Mesenchymal stem cell (in vitro differentiated cells and primary cell): Measurements from ENCODE around the gene KIAA0408. TPM values are rescaled to one million over a fixed set of nuclear protein-coding genes. Genes with fewer than 3 reads are reported as not detected.
A peak's percentile ranks its signal among the peaks of the same experiment; 100 is the strongest.

Source experiments
- DNase-seq: peaks from one replicate; pipeline ENCODE4 v3.0.0-alpha.2; 2013
- H2AFZ ChIP-seq: one replicate; pipeline ENCODE4 v1.6.1; 2013; ENCODE audit warnings: low read depth, mild to moderate bottlenecking, control low read depth, inconsistent platforms, low read length, moderate library complexity
- H2AK5ac ChIP-seq: 2 replicates; pipeline ENCODE4 v1.6.1; 2013; ENCODE audit warnings: low read length, moderate library complexity, mild to moderate bottlenecking, inconsistent platforms; ENCODE audit not compliant: severe bottlenecking
- H2BK120ac ChIP-seq: one replicate; pipeline ENCODE4 v1.6.1; 2013; ENCODE audit warnings: low read depth, mild to moderate bottlenecking, inconsistent platforms, low read length, moderate library complexity
- H2BK12ac ChIP-seq, 2 experiments: one replicate each; pipeline ENCODE4 v1.6.1; 2013; ENCODE audit warnings: inconsistent platforms in 2 of 2, low read length in 2 of 2, mild to moderate bottlenecking in 2 of 2, moderate library complexity in 2 of 2, control low read depth in 1 of 2
- H2BK15ac ChIP-seq: one replicate; pipeline ENCODE4 v1.6.1; 2013; ENCODE audit warnings: mild to moderate bottlenecking, low read depth, inconsistent platforms; ENCODE audit not compliant: poor library complexity, severe bottlenecking
- H2BK5ac ChIP-seq: 2 replicates; pipeline ENCODE4 v1.6.1; 2013; ENCODE audit warnings: low read depth, mild to moderate bottlenecking, low read length, control low read depth, inconsistent platforms; ENCODE audit not compliant: poor library complexity, severe bottlenecking
- H3K14ac ChIP-seq, 2 experiments: one replicate each; pipeline ENCODE4 v1.6.1; 2013; ENCODE audit warnings: inconsistent platforms in 2 of 2, low read length in 2 of 2, control low read depth in 1 of 2, mild to moderate bottlenecking in 1 of 2, moderate library complexity in 1 of 2
- H3K18ac ChIP-seq, 2 experiments: one replicate each; pipeline ENCODE4 v1.6.1; 2013; ENCODE audit warnings: inconsistent platforms in 2 of 2, low read length in 2 of 2, control low read depth in 1 of 2, low read depth in 1 of 2, mild to moderate bottlenecking in 1 of 2
- H3K23ac ChIP-seq, 2 experiments: one replicate each; pipeline ENCODE4 v1.6.1; 2013; ENCODE audit warnings: inconsistent platforms in 2 of 2, low read length in 2 of 2, mild to moderate bottlenecking in 2 of 2, moderate library complexity in 2 of 2, control low read depth in 1 of 2
- H3K27ac ChIP-seq: 2 replicates; pipeline ENCODE4 v1.5.1; 2013; ENCODE audit warnings: mild to moderate bottlenecking, moderate library complexity, low read length, control low read depth, inconsistent platforms; ENCODE audit not compliant: poor library complexity, severe bottlenecking
- H3K27me3 ChIP-seq, 2 experiments: 2 replicates each; pipeline versions ENCODE4 v1.6.1 to v1.7.0; 2013; ENCODE audit warnings: low read length in 2 of 2, mild to moderate bottlenecking in 2 of 2, moderate library complexity in 2 of 2, control low read depth in 1 of 2, inconsistent platforms in 1 of 2; ENCODE audit not compliant: control insufficient read depth in 1 of 2, insufficient read depth in 1 of 2
- H3K36me3 ChIP-seq, 2 experiments: 2 replicates each; pipeline versions ENCODE4 v1.6.1 to v1.7.0; 2013; ENCODE audit warnings: low read length in 2 of 2, control low read depth in 1 of 2, inconsistent platforms in 1 of 2, low read depth in 1 of 2, mild to moderate bottlenecking in 1 of 2; ENCODE audit not compliant: insufficient read depth in 2 of 2, control insufficient read depth in 1 of 2
- H3K4ac ChIP-seq, 2 experiments: one replicate each; pipeline ENCODE4 v1.6.1; 2013; ENCODE audit warnings: inconsistent platforms in 2 of 2, low read length in 2 of 2, mild to moderate bottlenecking in 2 of 2, moderate library complexity in 2 of 2, control low read depth in 1 of 2, low read depth in 1 of 2
- H3K4me1 ChIP-seq: 2 replicates; pipeline ENCODE4 v1.6.1; 2013; ENCODE audit warnings: low read depth, low read length, control low read depth; ENCODE audit not compliant: control insufficient read depth, insufficient read depth
- H3K4me2 ChIP-seq: 2 replicates; pipeline ENCODE4 v1.6.1; 2013; ENCODE audit warnings: low read length, mild to moderate bottlenecking, inconsistent platforms; ENCODE audit not compliant: poor library complexity, severe bottlenecking
- H3K4me3 ChIP-seq, 2 experiments: 2 replicates each; pipeline versions ENCODE4 v1.5.1 to v1.7.0; 2013; ENCODE audit warnings: low read length in 2 of 2, mild to moderate bottlenecking in 2 of 2, control low read depth in 1 of 2, low read depth in 1 of 2; ENCODE audit not compliant: insufficient read depth in 1 of 2
- H3K79me1 ChIP-seq: replicated peaks from 2 replicates; pipeline ENCODE4 v1.6.1; 2013; ENCODE audit warnings: mild to moderate bottlenecking, control low read depth, low read length, inconsistent platforms; ENCODE audit not compliant: poor library complexity, severe bottlenecking
- H3K9ac ChIP-seq: 2 replicates; pipeline ENCODE4 v1.7.0; 2013; ENCODE audit warnings: mild to moderate bottlenecking, low read length, moderate library complexity
- H3K9me3 ChIP-seq: 2 replicates; pipeline ENCODE4 v1.7.0; 2013; ENCODE audit warnings: mild to moderate bottlenecking, low read length; ENCODE audit not compliant: control insufficient read depth
- H4K8ac ChIP-seq: one replicate; pipeline ENCODE4 v1.6.1; 2013; ENCODE audit warnings: inconsistent platforms, mild to moderate bottlenecking, low read length, moderate library complexity
- H4K91ac ChIP-seq: one replicate; pipeline ENCODE4 v1.6.1; 2013; ENCODE audit warnings: mild to moderate bottlenecking, low read length, inconsistent platforms
- WGBS: methylation state at CpG from one replicate; pipeline ENCODE4 v1.1.7; 2013; ENCODE audit warnings: mixed read lengths; 5-methylcytosine and 5-hydroxymethylcytosine counted together
- polyA plus RNA-seq, 2 experiments: library from polyadenylated mRNA; stranded (reverse); fragments of 200-250 nt; gene quantifications; one replicate each; pipeline ENCODE4 v1.2.3, GENCODE V29; 2013

The KIAA0408 gene
- polyA plus RNA-seq (2013, experiment 1 of 2) = 1.9 TPM
- polyA plus RNA-seq (2013, experiment 2 of 2) = 1.9 TPM

GRCh38 chr6:127459231-127459641 lies at the start of gene KIAA0408:
Gene KIAA0408, minus strand, starts transcription at chr6:127459389. Its CDS starts 5,408 bp downstream, at chr6:127453981.
- Histone ChIP-seq H3K27me3 (no peaks in the 10 kb centered on the region), H3K14ac (no peak within 1 kb of the TSS), H3K23ac (no peak within 1 kb of the TSS), H4K91ac (no peak within 1 kb of the TSS), H2BK5ac (no peak within 1 kb of the TSS), H3K4me1 (no peaks in the 10 kb centered on the region), H3K9ac (peak within 1 kb of the TSS; percentile 72), H3K4me2 (no peak within 1 kb of the TSS), H3K79me1 (peaks cover 12% of the 10 kb centered on the region), H3K18ac (peak within 1 kb of the TSS in 1 of 2 experiments; percentile 43), H3K36me3 (peaks cover 0 to 3% of the 10 kb centered on the region in 2 experiments), H2AFZ (no peak within 1 kb of the TSS), H3K27ac (no peak within 1 kb of the TSS), H4K8ac (no peak within 1 kb of the TSS), H2BK15ac (no peak within 1 kb of the TSS), H3K4me3 (peak within 1 kb of the TSS in 1 of 2 experiments; percentile 50), H2BK12ac (no peak within 1 kb of the TSS), H3K9me3 (no peaks in the 10 kb centered on the region), H2BK120ac (no peak within 1 kb of the TSS), H3K4ac (no peak within 1 kb of the TSS), H2AK5ac (no peak within 1 kb of the TSS)
- DNase-seq = peak; percentile 86
- WGBS = 16% methylated on average over 4 of the region's 4 CpGs

- no peak overlapping the region for H2BK12ac ChIP-seq
- no peak overlapping the region for H3K9ac ChIP-seq
- no peak overlapping the region for H3K4me2 ChIP-seq
- H2AK5ac ChIP-seq = no peak overlapping the region
- H3K79me1 ChIP-seq = peaks cover 26% of the 10 kb centered on the region
- H4K8ac ChIP-seq = no peak overlapping the region
- H2BK5ac ChIP-seq = no peak overlapping the region
- H3K4me3 ChIP-seq = no peak overlapping the region
- H3K9me3 ChIP-seq = peaks cover 11% of the 10 kb centered on the region
- H3K23ac ChIP-seq = no peak overlapping the region
- peaks cover 10 to 35% of the 10 kb centered on the region in 2 experiments for H3K36me3 ChIP-seq
- no peak overlapping the region for H3K27ac ChIP-seq
- H3K14ac ChIP-seq = no peak overlapping the region
- H4K91ac ChIP-seq = no peak overlapping the region
- H2BK120ac ChIP-seq = no peak overlapping the region
- no peaks in the 10 kb centered on the region for H3K27me3 ChIP-seq
- H3K18ac ChIP-seq = no peak overlapping the region
- no peak overlapping the region for H3K4ac ChIP-seq
- peaks cover 3% of the 10 kb centered on the region for H3K4me1 ChIP-seq
- H2BK15ac ChIP-seq = no peak overlapping the region
- WGBS = no CpG with 5 or more reads among the region's 1 CpG
- H2AFZ ChIP-seq = no peak overlapping the region
- DNase-seq = no peak
These were observed 47.7 kb upstream of the KIAA0408 start for GRCh38 chr6:127506894-127507293.

- 94% methylated on average over 3 of the region's 3 CpGs for WGBS
- H4K8ac ChIP-seq = no peak overlapping the region
- no peak overlapping the region for H3K4me3 ChIP-seq
- no peak overlapping the region for H2BK12ac ChIP-seq
- H3K14ac ChIP-seq = no peak overlapping the region
- DNase-seq = no peak
- no peak overlapping the region for H3K18ac ChIP-seq
- no peak overlapping the region for H2AK5ac ChIP-seq
- no peak overlapping the region for H3K9ac ChIP-seq
- H3K36me3 ChIP-seq = peaks cover 3 to 7% of the 10 kb centered on the region in 2 experiments
- peaks cover 19% of the 10 kb centered on the region for H3K79me1 ChIP-seq
- no peak overlapping the region for H4K91ac ChIP-seq
- no peak overlapping the region for H3K4me2 ChIP-seq
- H3K27ac ChIP-seq = no peak overlapping the region
- H3K4me1 ChIP-seq = peaks cover 3% of the 10 kb centered on the region
- H2AFZ ChIP-seq = no peak overlapping the region
- H2BK120ac ChIP-seq = no peak overlapping the region
- H3K27me3 ChIP-seq = no peaks in the 10 kb centered on the region
- H2BK15ac ChIP-seq = no peak overlapping the region
- no peaks in the 10 kb centered on the region for H3K9me3 ChIP-seq
- no peak overlapping the region for H3K23ac ChIP-seq
- H2BK5ac ChIP-seq = no peak overlapping the region
- H3K4ac ChIP-seq = no peak overlapping the region
These were observed 43.8 kb upstream of the KIAA0408 start for GRCh38 chr6:127503022-127503421.

GRCh38 chr6:127497410-127497809 lies 38.2 kb upstream of the KIAA0408 start:
- Histone ChIP-seq H3K36me3 (peaks cover 0 to 3% of the 10 kb centered on the region in 2 experiments), H3K4me1 (no peaks in the 10 kb centered on the region), H2BK12ac (no peak overlapping the region), H3K79me1 (peaks cover 11% of the 10 kb centered on the region), H3K27ac (no peak overlapping the region), H3K27me3 (no peaks in the 10 kb centered on the region), H3K4me2 (no peak overlapping the region), H2BK15ac (no peak overlapping the region), H4K8ac (no peak overlapping the region), H4K91ac (no peak overlapping the region), H3K14ac (no peak overlapping the region), H3K18ac (no peak overlapping the region), H3K4me3 (no peak overlapping the region), H3K23ac (no peak overlapping the region), H3K4ac (no peak overlapping the region), H2AFZ (no peak overlapping the region), H3K9me3 (no peaks in the 10 kb centered on the region), H2BK120ac (no peak overlapping the region), H2BK5ac (no peak overlapping the region), H3K9ac (no peak overlapping the region), H2AK5ac (no peak overlapping the region)
- WGBS = 73% methylated on average over 1 of the region's 1 CpG
- DNase-seq = no peak
